K562 (cell line): ENCODE data around the gene PTGER3.

Experiments
- CREM ChIP-seq: IDR thresholded peaks from 2 replicates; pipeline ENCODE4 v1.6.1; 2014; ENCODE audit warnings: antibody characterized with exemption, low read depth
- CTCF ChIP-seq, 3 experiments: IDR thresholded peaks in 2 of 3; conservative IDR thresholded peaks in 1 of 3; 2 replicates each; pipeline ENCODE4 v1.5.1; 2011 to 2012; ENCODE audit warnings: low read length in 3 of 3, mild to moderate bottlenecking in 3 of 3, control low read depth in 2 of 3, improper control_type of control experiment in 1 of 3, inconsistent platforms in 1 of 3, low read depth in 1 of 3, mixed read lengths in 1 of 3, moderate library complexity in 1 of 3; ENCODE audit not compliant: insufficient read depth in 2 of 3
- E2F8 ChIP-seq: fragments of 450-650 bp; IDR thresholded peaks from 2 replicates; pipeline ENCODE4 v1.7.1; 2018; ENCODE audit warnings: mild to moderate bottlenecking, low read depth; ENCODE audit not compliant: partially characterized antibody
- HNRNPLL ChIP-seq: fragments of 200-400 bp; formaldehyde crosslinking; IDR thresholded peaks from 2 replicates; pipeline ENCODE4 v1.6.1; 2017; ENCODE audit warnings: low read length, low read depth, mild to moderate bottlenecking; ENCODE audit not compliant: poor library complexity, severe bottlenecking
- KDM1A ChIP-seq, 2 experiments: fragments of 450-650 bp; IDR thresholded peaks; 2 replicates each; pipeline ENCODE4 v1.6.1; 2016; ENCODE audit warnings: mild to moderate bottlenecking in 2 of 2
- MTF1 ChIP-seq: fragments of 250-450 bp; sonication (Bioruptor Pico); IDR thresholded peaks from 2 replicates; pipeline ENCODE4 v1.9.0; 2021; ENCODE audit warnings: moderate library complexity, mild to moderate bottlenecking, inconsistent platforms, borderline replicate concordance
- NR1H2 ChIP-seq: sonication (generic); formaldehyde crosslinking; IDR thresholded peaks from 2 replicates; pipeline ENCODE4 v1.4.0; 2020; ENCODE audit warnings: mild to moderate bottlenecking, missing genetic modification reagents
- PPARD ChIP-seq: fragments of 250-450 bp; sonication (Bioruptor Pico); IDR thresholded peaks from 2 replicates; pipeline ENCODE4 v1.8.0; 2022; ENCODE audit warnings: inconsistent platforms, mild to moderate bottlenecking, moderate library complexity
- SMC3 ChIP-seq: conservative IDR thresholded peaks from 2 replicates; pipeline ENCODE4 v1.6.1; 2011; ENCODE audit warnings: low read depth, low read length, improper control_type of control experiment; ENCODE audit not compliant: insufficient read depth
- SREBF2 ChIP-seq: sonication (generic); formaldehyde crosslinking; IDR thresholded peaks from 2 replicates; pipeline ENCODE4 v1.4.0; 2020; ENCODE audit warnings: mild to moderate bottlenecking, missing genetic modification reagents

GRCh38 chr1:70961374-70961975 lies 86.1 kb downstream of the PTGER3 start:
- TF ChIP-seq HNRNPLL, result no peak
- peak; percentile 46; the same call in 1 of the 2 replicates for TF ChIP-seq CREM
- no peak for TF ChIP-seq CTCF (IDR thresholded peaks at IDR 0.05 in 2 of 3, conservative IDR thresholded peaks at IDR 0.05 in 1 of 3; ENCODE audit: insufficient read depth in 2 of 3, low read depth in 1 of 3, low read length in 3 of 3)
- TF ChIP-seq KDM1A (IDR thresholded peaks at IDR 0.05), result no peak
- TF ChIP-seq NR1H2 (CRISPR knock-in tag), result no peak
- no peak for TF ChIP-seq MTF1 (CRISPR knock-in tag)
- no peak for TF ChIP-seq SREBF2 (CRISPR knock-in tag)
- no peak for TF ChIP-seq SMC3
- no peak for TF ChIP-seq PPARD (CRISPR knock-in tag)
- no peak for TF ChIP-seq E2F8
